Measurements from ENCODE around the gene GADL1.

DNA sequence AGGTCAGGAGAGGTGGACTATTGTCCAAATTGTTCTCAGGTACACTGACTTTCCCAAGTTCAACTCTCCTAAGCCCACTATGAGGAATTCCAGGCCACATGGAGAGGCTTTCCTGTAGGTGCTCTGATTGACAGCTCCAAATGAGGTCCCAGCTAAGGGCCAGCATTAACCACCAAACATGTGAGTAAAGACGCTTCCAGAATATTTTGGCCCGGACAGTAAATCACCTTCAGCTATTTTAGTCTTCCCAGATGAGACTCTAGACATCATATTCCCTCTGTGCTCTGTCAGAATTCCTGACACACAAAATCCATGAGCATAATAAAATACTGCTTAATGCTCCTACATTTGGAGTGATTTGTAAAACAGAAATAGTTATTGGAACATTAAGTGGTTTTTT lies 152.6 kb downstream of the GADL1 start:
- TF ChIP-seq, protein P1, sequence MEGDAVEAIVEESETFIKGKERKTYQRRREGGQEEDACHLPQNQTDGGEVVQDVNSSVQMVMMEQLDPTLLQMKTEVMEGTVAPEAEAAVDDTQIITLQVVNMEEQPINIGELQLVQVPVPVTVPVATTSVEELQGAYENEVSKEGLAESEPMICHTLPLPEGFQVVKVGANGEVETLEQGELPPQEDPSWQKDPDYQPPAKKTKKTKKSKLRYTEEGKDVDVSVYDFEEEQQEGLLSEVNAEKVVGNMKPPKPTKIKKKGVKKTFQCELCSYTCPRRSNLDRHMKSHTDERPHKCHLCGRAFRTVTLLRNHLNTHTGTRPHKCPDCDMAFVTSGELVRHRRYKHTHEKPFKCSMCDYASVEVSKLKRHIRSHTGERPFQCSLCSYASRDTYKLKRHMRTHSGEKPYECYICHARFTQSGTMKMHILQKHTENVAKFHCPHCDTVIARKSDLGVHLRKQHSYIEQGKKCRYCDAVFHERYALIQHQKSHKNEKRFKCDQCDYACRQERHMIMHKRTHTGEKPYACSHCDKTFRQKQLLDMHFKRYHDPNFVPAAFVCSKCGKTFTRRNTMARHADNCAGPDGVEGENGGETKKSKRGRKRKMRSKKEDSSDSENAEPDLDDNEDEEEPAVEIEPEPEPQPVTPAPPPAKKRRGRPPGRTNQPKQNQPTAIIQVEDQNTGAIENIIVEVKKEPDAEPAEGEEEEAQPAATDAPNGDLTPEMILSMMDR (IDR thresholded peaks at IDR 0.05): no peak
- no peak for TF ChIP-seq POLR2A (IDR thresholded peaks at IDR 0.05)
